ENCODE data around the gene PTPRG.

Gene PTPRG

DNA sequence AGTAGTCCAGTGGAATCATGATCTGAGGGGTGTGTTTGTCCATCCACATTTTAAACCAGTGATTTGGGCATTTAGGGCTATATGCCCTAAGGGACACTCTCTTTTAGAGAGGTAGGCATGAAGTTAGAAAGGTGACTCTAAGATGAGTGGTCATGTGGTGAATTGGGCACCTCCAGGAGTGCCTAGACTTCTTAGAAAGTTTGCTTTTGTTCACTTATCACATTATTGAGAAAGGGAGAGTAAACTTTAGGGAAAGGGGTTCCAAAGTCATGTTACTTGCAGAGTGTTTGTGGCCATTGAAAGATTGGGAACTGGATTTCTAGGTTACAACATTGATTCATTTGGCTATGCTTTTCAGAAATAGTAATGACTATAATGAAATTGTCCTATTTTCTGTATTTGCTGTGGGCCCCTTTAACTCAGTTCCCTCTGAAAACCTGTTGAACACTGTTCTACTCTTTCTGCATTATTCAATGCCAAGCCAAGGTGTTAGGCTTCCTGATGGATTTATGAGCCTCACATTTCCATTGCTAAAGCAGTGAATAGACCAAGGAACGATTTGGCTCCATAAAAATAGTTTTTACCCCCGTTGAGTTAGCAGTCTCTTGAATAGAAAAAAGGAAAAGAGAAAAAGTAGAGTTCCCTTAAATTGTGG lies 169.3 kb downstream of the PTPRG start:
- Histone ChIP-seq H3K4me2 (no peak overlapping the region), H3K27me3 (no peaks in the 10 kb centered on the region), H3K4me1 (0 out of 20 replicates have a peak, but pooled peaks cover 0 to 3% (median 0%) of the 10 kb centered on the region in 10 experiments), H3K9me3 (replicated peaks in 1 of 11) (peaks cover 0 to 9% (median 0%) of the 10 kb centered on the region in 11 experiments; a peak in 2 of 22 replicates), H3K27ac (no peak overlapping the region), H3K9ac (no peak overlapping the region), H3K36me3 (no peaks in the 10 kb centered on the region), H4K20me1 (peaks cover 0 to 25% (median 10%) of the 10 kb centered on the region in 11 experiments; a peak in 8 of 22 replicates), H3K4me3 (no peak overlapping the region)
- TF ChIP-seq Cebpa-rat (IDR thresholded peaks at IDR 0.05) = no peak

DNA sequence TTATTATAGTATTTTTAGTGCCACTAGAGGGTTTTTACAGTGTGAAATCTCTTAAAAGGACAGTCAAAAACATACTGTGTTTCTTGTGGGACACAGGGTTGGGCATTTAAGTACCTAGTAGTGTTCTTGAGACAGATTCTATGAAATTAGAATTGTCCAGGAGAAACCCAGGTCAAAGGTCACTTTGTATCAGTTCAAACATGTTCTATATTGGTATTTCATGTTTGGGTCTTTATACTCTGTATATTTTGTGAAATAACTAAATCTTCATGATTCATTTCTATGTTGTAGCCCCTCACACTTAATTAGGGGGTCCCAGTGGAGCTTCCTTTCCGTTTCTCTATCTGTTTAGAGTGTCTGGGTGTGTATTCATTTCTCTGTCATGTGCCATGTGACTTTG lies 171.6 kb downstream of the PTPRG start:
- H4K20me1 ChIP-seq = peaks cover 0 to 25% (median 10%) of the 10 kb centered on the region in 11 experiments; a peak in 8 of 22 replicates
- no peaks in the 10 kb centered on the region for H3K27me3 ChIP-seq
- H3K4me3 ChIP-seq = no peak overlapping the region
- no peak overlapping the region for H3K27ac ChIP-seq
- peaks cover 0 to 8% (median 0%) of the 10 kb centered on the region in 11 experiments; a peak in 2 of 22 replicates for H3K9me3 ChIP-seq (replicated peaks in 1 of 11)
- H3K36me3 ChIP-seq = peaks cover 0 to 7% (median 0%) of the 10 kb centered on the region in 11 experiments; a peak in 1 of 22 replicates
- H3K4me1 ChIP-seq = 0 out of 20 replicates have a peak, but pooled peaks cover 0 to 3% (median 0%) of the 10 kb centered on the region in 10 experiments
- no peak overlapping the region for H3K9ac ChIP-seq
- no peak for TF ChIP-seq Cebpa-rat (IDR thresholded peaks at IDR 0.05)
- H3K4me2 ChIP-seq = no peak overlapping the region

DNA sequence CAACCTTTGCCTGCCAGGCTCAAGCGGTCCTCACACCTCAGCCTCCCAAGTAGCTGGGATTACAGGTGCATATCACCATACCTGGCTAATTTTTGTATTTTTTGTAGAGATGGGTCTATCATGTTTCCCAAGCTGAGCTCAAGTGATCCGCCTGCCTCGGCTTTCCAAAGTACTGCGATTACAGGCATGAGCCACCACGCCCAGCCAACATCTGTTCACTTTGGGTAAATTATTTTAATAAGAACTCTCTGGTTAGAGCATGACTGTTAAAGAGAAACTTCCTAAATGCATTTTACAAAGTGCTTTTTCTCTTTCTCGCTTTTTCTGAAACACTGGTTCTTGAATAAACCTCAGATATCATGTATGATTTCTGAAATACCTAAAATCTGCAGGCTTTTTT lies 172.5 kb downstream of the PTPRG start:
- H3K4me2 ChIP-seq = no peak overlapping the region
- TF ChIP-seq Cebpa-rat (IDR thresholded peaks at IDR 0.05) = no peak
- peaks cover 0 to 7% (median 0%) of the 10 kb centered on the region in 11 experiments; a peak in 1 of 22 replicates for H3K36me3 ChIP-seq
- peaks cover 0 to 8% (median 0%) of the 10 kb centered on the region in 11 experiments; a peak in 2 of 22 replicates for H3K9me3 ChIP-seq (replicated peaks in 1 of 11)
- H4K20me1 ChIP-seq = peaks cover 0 to 25% (median 10%) of the 10 kb centered on the region in 11 experiments; a peak in 8 of 22 replicates
- no peak overlapping the region for H3K9ac ChIP-seq
- H3K27me3 ChIP-seq = no peaks in the 10 kb centered on the region
- H3K4me1 ChIP-seq = 0 out of 20 replicates have a peak, but pooled peaks cover 0 to 3% (median 0%) of the 10 kb centered on the region in 10 experiments
- no peak overlapping the region for H3K27ac ChIP-seq
- H3K4me3 ChIP-seq = no peak overlapping the region

DNA sequence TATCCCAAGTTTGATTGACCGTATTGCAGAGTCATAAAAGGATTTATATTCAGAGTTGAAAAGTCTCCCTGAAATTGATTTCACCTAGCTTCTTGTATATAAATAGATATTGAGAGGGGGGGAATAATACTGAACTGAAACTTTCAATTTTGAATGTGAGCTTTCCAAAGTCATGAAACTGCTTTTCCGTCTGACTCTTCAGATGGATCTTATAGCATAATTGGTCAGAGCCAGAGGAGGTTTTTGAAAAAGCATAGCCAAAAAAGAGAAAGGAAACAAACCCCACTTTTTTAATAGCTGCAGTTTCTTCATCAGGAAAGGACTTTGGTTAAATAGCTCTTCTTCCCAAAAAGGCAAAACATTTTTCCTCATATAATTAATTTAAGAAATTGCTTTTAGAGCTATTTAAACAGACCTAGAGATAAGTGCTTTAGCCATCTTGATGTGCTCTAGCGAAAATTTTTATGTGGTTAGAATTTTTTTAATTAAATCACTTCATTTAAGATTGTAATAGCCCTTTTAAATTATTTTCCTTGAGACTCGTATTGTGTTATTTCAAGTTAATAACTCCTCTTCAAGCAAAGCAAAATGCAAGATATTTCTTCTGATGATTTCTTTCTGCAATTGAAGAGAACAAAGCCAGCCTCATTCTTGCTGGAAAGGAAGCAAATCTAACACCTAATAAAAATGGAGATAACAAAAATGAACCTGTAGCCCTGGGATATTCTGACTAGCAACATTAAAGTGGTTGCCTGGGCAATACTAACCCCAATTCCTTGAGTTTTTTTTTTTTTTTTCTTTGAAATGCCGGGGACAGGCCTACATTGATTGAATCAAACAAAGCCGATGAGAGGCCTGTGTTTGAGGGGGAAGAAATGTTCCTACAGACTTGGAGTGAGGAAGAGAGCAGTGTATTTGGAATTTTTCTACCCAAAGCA lies 173.6 kb downstream of the PTPRG start:
- Histone ChIP-seq H3K4me3 (no peak overlapping the region), H3K27me3 (no peaks in the 10 kb centered on the region), H3K9ac (no peak overlapping the region), H3K9me3 (replicated peaks in 1 of 11) (peaks cover 0 to 8% (median 0%) of the 10 kb centered on the region in 11 experiments; a peak in 2 of 22 replicates), H3K27ac (no peak overlapping the region), H3K4me2 (no peak overlapping the region), H3K36me3 (peaks cover 0 to 7% (median 0%) of the 10 kb centered on the region in 11 experiments; a peak in 1 of 22 replicates), H4K20me1 (peaks cover 0 to 29% (median 6%) of the 10 kb centered on the region in 11 experiments; a peak in 8 of 22 replicates), H3K4me1 (0 out of 20 replicates have a peak, but pooled peaks cover 0 to 3% (median 0%) of the 10 kb centered on the region in 10 experiments)
- no peak for TF ChIP-seq Cebpa-rat (IDR thresholded peaks at IDR 0.05)

DNA sequence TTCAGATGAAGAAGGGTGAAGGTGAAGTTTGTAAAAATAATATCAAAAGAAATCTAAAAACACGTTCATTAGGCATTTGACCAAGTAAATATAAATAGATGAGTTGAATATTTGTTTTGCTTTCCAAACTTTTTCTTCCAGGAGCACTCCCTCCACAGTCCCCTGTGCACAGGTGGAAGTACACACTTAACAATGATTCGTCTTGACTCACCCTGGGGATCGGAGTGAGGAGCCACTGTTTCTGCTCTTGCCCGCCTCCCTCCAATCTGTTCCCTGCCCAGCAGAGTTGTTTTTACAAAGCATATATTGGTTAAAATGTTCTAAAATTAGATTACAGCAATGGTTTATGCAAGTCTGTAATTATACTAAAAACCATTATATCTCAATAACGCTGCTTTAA lies 175.1 kb downstream of the PTPRG start:
- Histone ChIP-seq H3K4me2 (no peak overlapping the region), H3K9me3 (replicated peaks in 1 of 11) (peaks cover 0 to 8% (median 0%) of the 10 kb centered on the region in 11 experiments; a peak in 2 of 22 replicates), H3K4me1 (0 out of 20 replicates have a peak, but pooled peaks cover 0 to 3% (median 0%) of the 10 kb centered on the region in 10 experiments), H3K36me3 (peaks cover 0 to 7% (median 0%) of the 10 kb centered on the region in 11 experiments; a peak in 1 of 22 replicates), H3K27me3 (no peaks in the 10 kb centered on the region), H4K20me1 (peaks cover 0 to 23% (median 4%) of the 10 kb centered on the region in 11 experiments; a peak in 8 of 22 replicates), H3K27ac (no peak overlapping the region), H3K9ac (no peak overlapping the region), H3K4me3 (no peak overlapping the region)
- TF ChIP-seq Cebpa-rat (IDR thresholded peaks at IDR 0.05) = no peak

DNA sequence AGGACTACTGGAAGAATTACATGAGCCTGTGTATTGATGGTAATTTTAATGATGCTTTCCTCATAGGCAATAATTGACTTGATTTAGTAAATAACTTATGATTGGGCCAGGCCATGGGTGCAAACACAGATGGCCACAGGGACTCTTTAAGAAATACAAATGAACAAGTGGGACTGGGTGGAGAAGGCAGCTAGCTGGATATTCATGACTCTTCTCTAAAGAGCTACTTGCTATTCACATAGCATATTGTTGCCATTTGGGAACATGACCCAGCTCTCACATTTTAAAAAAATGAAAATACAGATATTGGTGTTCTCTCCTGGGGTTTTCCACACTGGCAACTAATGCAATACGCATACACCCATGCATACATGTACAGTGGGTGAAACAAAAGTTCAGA lies 178.3 kb downstream of the PTPRG start:
- Histone ChIP-seq H3K9me3 (replicated peaks in 1 of 11) (peaks cover 0 to 8% (median 0%) of the 10 kb centered on the region in 11 experiments; a peak in 2 of 22 replicates), H4K20me1 (peaks cover 0 to 6% (median 0%) of the 10 kb centered on the region in 11 experiments; a peak in 2 of 22 replicates), H3K27ac (no peak overlapping the region), H3K4me3 (no peak overlapping the region), H3K4me1 (0 out of 20 replicates have a peak, but pooled peaks cover 0 to 3% (median 0%) of the 10 kb centered on the region in 10 experiments), H3K27me3 (no peaks in the 10 kb centered on the region), H3K36me3 (peaks cover 0 to 7% (median 0%) of the 10 kb centered on the region in 11 experiments; a peak in 1 of 22 replicates), H3K4me2 (no peak overlapping the region), H3K9ac (no peak overlapping the region)
- no peak for TF ChIP-seq Cebpa-rat (IDR thresholded peaks at IDR 0.05)

DNA sequence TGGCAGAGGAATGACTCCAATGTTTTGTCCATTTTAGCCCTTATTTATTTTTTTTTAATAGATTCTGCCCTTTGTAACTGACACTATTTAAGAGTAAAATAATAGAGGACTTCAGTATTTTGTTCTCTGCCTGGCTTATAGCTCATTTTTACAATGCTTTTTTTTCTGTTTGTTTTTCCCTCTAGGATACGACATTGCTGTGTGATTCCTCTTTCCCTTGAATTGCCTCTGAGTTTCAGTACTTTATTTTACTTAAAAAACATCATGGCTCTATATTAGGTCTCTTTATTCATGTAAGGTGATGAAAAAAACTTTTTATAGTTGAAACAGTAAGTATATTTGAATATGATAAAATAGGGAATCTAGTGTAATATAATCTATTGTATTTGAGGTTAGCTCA lies 179.1 kb downstream of the PTPRG start:
- Histone ChIP-seq H4K20me1 (peaks cover 0 to 4% (median 0%) of the 10 kb centered on the region in 11 experiments; a peak in 1 of 22 replicates), H3K27ac (no peak overlapping the region), H3K9ac (no peak overlapping the region), H3K9me3 (replicated peaks in 1 of 11) (peaks cover 0 to 8% (median 0%) of the 10 kb centered on the region in 11 experiments; a peak in 2 of 22 replicates), H3K4me1 (no peaks in the 10 kb centered on the region), H3K4me2 (no peak overlapping the region), H3K27me3 (no peaks in the 10 kb centered on the region), H3K4me3 (no peak overlapping the region), H3K36me3 (peaks cover 0 to 7% (median 0%) of the 10 kb centered on the region in 11 experiments; a peak in 1 of 22 replicates)
- no peak for TF ChIP-seq Cebpa-rat (IDR thresholded peaks at IDR 0.05)

DNA sequence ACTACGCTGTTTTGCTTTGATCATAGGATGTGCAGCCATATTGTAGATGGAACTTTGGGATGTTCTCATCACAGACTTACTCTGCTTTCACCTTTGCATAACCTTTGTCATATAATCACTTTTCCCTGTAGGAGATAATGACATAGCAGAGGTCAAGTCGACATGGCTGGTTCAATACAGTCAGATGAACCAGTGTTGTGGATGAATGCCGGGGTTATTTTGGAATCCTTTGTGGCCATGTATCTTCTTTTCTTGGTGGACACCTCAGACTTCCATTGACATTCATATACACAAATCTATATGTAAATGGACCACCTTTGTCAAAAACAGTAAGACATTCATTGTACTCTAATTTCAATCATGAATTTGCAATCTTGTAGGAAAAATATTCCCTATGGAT lies 180.2 kb downstream of the PTPRG start:
- Histone ChIP-seq H3K27ac (no peak overlapping the region), H3K27me3 (no peaks in the 10 kb centered on the region), H3K4me3 (no peak overlapping the region), H3K9ac (no peak overlapping the region), H3K4me1 (no peaks in the 10 kb centered on the region), H3K36me3 (peaks cover 0 to 5% (median 0%) of the 10 kb centered on the region in 11 experiments; a peak in 2 of 22 replicates), H3K9me3 (replicated peaks in 1 of 11) (peaks cover 0 to 8% (median 0%) of the 10 kb centered on the region in 11 experiments; a peak in 2 of 22 replicates), H4K20me1 (peaks cover 0 to 4% (median 0%) of the 10 kb centered on the region in 11 experiments; a peak in 1 of 22 replicates), H3K4me2 (no peak overlapping the region)
- TF ChIP-seq Cebpa-rat (IDR thresholded peaks at IDR 0.05) = no peak

Measured in BLaER1 treated with 17β-estradiol and CSF1 and Interleukin-3, amounts not matched to agents 10 nM and 100 nM (cell line).